RCC 7860 (cell line): ENCODE results near the gene PACS2.

Source experiments
- DNase-seq: peaks from one replicate; pipeline ENCODE4 v3.0.0-alpha.2; 2015; ENCODE audit warnings: low spot score
- FAIRE-seq: peaks from 2 replicates; lab custom pipeline; 2012; peaks lifted over from hg19 to GRCh38; lab: Jason Lieb, UNC

PACS2 gene

DNA sequence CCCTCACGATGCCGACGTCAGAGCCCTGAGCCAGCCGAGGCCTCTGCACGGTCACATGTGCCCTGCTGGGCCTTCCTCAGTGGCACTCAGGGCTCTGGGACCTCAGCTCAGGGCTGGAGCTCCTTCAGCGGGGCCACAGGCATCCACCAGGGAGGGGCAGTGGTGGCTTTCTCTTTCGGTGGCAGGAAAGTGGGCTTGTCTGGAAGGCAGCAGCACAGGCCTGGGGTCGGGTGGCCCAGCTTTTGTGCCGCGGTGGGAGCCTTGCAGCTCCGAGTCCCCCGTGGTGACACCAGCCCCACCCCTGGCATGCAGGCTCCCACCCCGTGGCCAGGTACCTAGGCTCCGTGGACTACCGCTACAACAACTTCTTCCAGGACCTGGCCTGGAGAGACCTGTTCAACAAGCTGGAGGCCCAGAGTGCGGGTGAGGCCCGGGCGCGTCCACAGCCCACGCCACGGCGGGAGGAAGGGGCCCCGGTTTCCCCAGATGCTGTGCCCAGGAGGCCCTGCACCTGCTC, 69.6 kb downstream of the PACS2 start:
- no peak for DNase-seq
- FAIRE-seq: no peak

- FAIRE-seq (no peak), DNase-seq (no peak)
Observed at GRCh38 chr14:105384605-105385321, 70.2 kb downstream of the PACS2 start.

- DNase-seq: no peak
- no peak for FAIRE-seq
Observed at GRCh38 chr14:105385322-105385637, 70.7 kb downstream of the PACS2 start.

- FAIRE-seq: no peak
Observed at GRCh38 chr14:105385698-105386365, 71.3 kb downstream of the PACS2 start.

GRCh38 chr14:105386581-105387529, 72.3 kb downstream of the PACS2 start:
- FAIRE-seq: no peak
- no peak for DNase-seq

More at GRCh38 chr14:105385698-105386365, 71.3 kb downstream of the PACS2 start:
- DNase-seq: no peak

DNA sequence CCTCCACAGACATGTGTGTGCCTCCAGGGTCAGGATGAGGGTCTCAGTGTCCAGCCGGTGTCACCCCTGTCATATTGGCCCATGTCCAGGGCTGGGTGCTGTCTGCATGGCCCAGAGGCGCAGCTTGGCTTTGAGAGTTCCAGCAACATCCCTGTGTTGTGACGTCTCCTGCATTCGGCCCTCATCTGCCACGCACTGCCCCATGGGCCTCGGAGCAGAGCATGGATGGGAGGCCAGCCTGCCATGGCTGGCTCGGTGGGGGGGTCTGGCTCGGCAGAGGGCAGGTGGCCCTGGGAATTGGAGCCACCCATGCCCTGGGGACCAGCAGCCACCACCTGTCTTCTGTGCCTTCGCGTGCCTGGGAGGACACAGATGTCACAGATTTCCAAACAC, 73.0 kb downstream of the PACS2 start:
- FAIRE-seq (no peak), DNase-seq (no peak)

DNA sequence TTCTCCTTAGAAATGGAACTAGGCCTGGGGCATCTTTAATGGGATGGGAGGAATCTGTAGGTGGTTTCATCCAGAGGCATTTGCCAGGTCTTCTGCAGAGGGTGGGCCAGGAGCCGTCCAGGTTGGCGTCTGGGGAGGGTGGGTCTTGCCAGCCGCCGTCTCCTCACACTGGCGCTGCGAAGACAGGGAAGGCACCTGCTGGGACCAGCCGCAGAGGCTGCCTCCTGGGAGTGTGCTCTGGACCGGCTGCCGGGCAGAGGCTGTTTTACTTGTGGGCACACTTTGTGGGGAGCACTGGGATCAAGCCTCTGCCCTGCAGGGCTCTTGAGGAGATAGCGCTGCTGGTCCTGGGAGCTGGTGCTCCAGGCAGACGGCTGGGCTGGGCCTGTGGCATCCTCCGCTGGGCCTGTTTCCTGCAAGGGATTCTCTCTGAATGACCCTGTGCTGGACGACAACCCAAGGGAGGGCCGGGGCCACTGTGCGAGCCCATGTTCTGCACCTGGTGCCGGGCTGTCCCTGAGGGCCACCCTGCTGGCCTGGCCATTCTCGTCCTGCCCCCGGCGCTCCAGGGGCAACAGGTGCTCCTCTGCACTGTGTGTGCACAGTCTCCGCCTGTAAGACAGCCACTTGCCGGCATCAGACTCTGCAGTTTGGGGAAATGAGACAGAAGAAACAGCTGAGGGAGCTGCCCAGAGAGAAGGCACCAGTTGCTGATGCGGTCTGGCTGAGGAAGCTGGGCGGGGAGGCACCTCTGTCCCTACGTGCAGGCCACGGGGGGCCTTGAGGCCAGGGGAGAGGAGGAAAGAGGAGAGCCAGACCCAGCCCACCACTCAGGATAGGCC, 73.8 kb downstream of the PACS2 start:
- no peak for FAIRE-seq

DNA sequence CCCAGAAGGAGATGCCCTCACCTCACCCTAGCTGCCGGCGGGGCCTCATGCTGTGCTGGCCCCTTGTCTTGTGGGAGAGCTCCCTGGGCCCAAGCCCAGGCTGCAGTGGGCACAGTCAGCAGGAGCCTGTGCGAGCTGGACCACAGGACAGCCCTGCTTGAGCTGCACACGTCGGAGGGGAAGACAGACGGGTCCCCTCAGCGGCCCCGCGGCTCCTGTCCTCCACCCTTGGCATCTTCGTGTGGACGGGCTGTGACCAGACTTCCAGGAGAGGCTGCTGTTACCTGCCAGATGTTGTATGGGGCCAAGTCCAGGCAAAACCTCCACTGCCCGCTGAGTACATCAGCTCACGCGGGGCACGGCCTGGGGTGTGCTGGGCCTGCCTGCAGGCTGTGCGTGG, 74.4 kb downstream of the PACS2 start:
- FAIRE-seq: no peak

More for the DNA sequence above, 73.8 kb downstream of the PACS2 start:
- no peak for DNase-seq

GRCh38 chr14:105389534-105389933, 75.0 kb downstream of the PACS2 start:
- DNase-seq (no peak), FAIRE-seq (no peak)

More for the DNA sequence above, 74.4 kb downstream of the PACS2 start:
- no peak for DNase-seq

DNA sequence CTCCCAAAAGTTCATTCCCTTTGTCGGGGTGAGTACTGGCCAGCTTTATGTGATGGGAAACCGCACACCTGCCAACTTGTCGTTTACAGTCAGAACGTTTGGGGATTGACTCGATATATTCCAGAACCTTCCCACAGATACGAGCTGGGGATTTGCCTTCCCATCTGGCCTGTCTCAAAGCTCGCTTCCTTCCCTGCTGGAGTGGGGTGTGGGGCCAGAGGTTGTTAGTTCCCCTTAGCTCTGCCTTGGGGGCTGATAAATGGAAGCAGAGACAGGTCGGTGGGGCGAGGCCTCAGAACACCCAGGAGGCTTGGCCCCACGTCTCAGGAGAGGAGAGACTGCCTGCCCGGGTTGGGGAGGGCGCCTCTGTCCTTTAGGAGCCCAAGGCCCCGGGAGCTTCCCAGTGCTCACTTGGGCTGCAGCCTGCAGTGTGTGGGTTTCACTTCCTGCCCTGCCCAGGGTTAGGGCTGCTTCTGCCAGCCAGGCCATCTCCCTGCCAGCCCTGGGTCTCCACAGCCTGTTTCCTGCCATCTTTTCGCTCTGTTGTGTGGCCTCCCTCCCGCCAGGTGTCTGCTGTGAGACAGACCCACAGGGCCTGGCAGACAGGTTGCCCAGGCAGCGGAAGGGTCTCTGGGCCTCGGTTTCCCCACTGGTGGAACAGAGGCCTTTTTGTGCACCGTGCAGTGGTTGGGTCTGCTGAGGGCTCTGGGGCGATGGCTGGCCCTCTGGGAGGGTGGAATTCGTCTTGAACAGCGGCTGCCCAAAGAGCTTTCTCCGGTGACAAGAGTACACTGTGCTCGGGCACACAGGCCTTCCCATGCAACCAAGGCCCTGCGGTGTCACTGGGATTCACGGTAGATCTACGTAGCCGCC, 75.7 kb downstream of the PACS2 start:
- DNase-seq (no peak), FAIRE-seq (no peak)

- no peak for FAIRE-seq
- no peak for DNase-seq
Observed at GRCh38 chr14:105390849-105391500, 76.4 kb downstream of the PACS2 start.

- DNase-seq (no peak), FAIRE-seq (no peak)
Observed at GRCh38 chr14:105391541-105391940, 77.0 kb downstream of the PACS2 start.

DNA sequence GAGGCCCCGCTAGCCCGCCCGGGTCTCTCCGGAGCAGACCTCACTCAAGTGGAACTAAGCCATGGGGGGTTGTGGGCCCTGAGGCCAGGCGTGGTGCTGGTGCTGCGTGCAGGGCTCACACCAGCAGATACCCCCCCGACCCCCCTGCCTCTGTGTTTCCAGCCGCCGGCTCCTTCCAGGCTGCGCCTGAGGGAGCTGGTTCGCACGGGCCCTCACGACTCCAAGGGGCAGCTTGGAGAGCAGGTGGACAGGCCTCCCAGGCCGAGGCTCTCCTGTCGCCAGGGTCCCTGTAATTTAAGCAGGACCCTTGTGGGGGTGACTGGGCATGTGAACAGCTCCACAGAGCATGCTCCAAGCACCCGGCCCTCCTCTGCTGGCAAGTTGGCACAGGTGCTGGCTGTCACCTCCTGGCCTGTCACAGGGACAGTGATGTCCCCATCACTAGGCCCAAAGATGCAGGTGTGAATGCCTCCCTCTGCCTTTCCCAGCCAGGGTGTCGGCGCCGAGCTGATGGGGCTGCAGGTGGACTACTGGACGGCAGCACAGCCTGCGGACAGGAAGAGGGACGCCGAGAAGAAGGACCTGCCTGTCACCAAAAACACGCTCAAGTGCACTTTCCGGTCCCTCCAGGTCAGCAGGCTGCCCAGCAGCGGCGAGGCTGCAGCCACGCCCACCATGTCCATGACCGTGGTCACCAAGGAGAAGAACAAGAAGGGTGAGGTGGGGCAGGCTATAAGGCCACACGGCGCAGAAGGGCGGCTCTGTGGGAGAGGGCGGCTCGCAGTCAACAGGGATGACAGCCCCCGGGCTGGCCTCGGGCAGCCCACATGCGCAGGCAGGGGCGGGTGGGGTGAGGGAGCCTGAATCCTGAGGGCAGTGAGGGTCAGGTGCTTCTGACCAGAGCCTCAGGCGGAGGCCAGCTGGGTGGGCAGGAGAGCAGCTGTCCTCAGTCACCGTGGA, 77.9 kb downstream of the PACS2 start:
- no peak for FAIRE-seq

DNA sequence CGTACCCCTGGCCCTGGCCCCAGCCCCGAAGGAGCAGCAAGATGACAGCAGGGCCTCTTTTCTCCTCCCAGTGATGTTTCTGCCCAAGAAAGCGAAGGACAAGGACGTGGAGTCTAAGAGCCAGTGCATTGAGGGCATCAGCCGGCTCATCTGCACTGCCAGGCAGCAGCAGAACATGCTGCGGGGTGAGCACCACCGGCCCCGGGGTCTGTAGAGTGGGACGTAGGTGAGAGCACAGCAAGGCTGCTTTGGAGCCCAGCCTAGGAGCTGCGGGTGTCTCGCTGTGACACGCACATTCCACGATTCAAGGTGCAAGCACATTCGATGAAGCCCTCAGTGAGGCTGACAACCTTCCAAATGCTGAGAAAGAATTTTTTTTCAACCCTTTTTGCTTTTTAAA, 78.6 kb downstream of the PACS2 start:
- DNase-seq (no peak), FAIRE-seq (no peak)

More for the DNA sequence above, 77.9 kb downstream of the PACS2 start:
- no peak for DNase-seq

DNA sequence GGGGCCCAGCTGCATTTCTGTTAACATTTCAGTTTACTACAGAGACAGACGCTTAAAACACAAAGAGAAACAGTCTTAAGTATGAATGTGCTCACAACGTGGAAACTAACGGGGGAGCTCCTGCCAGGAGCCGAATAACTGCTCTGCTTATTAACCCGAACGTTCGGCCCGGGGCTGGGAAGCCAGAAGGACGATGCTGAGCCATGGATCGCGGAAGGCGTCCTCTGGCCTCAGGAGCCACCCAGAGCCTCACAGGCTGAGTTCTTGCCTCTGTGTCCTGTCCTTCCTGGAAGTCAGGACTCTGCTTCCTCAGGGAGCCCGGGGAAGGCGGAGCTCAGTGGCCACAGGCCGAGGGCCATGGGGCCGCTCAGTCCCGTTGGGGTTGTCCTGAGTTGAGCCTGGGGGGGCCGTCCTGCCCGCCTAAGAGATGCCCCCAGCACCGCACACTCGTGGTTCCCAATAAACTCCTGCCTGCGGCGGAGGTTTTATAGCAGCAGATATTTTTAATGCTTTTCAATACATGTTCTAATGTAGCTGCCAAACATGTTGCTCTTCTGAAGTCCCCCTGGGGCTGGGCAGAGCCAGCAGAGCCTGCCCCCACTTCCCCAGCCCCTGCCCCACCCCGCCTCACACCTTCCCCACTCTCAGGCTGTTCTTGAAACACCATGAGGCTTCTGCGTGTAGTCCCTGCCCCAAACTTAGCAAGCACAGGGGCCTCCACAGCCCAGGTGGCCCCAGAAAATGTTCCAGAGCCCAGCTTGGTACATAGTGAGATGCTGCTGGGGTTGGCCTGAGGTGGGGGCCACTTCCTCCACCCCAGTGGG, 80.4 kb downstream of the PACS2 start:
- FAIRE-seq: no peak

DNA sequence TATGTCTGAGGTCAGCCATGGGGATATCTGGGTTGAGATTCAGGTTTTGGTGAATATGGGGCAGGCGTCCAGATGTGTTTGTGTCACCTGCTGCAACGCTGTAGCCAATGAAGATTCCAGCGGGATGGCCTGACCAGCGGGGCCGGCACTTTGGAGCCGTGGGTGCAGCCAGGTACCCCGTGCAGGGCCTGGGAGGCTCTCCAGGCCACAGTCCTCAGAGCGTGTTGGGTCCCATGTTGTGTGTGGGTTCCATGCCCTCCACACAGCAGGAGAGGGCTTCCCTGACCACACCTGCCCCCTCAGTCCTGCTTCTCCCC, 80.9 kb downstream of the PACS2 start:
- FAIRE-seq (no peak), DNase-seq (no peak)

More for the DNA sequence above, 80.4 kb downstream of the PACS2 start:
- DNase-seq: no peak

DNA sequence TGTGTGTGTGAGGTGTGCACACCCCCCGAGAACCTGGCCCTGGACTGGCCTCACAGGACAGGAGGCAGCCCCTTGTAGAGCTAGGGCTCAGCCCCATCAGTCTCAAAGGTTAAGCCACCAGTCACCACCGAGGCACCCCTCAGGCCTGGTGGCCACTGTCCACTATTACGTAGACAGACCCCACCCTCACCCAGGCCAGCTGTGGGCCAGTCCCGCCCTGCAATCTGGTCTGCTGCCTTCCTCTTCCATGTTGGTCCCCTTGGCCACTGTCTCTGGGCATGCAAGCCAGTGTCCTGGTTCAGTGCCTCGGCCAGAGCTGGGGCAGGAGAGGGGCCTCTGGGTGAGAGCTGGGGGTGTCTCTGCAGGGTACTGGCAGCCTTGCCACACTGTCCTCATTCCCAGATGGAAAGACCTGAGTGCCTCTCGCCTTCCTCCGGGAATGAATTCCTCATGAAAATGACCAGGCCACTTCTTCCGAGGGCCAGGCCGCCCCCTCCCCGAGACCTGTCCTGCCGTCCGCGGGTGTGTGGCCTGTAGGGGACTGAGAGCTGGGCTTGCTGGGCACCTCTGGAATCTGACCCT, 82.9 kb downstream of the PACS2 start:
- FAIRE-seq (no peak), DNase-seq (no peak)
